Endodermal cell (in vitro differentiated cells): ENCODE data around the gene CNNM3. TPM values are rescaled to one million over a fixed set of nuclear protein-coding genes. Genes with fewer than 3 reads are reported as not detected.
A peak's percentile ranks its signal among the peaks of the same experiment; 100 is the strongest.

ENCODE experiments used
- DNase-seq: peaks from one replicate; pipeline ENCODE4 v3.0.0-alpha.2; 2017
- H3K27ac ChIP-seq: 2 replicates; pipeline ENCODE4 v1.5.1; 2013; ENCODE audit warnings: mild to moderate bottlenecking, low read depth, low read length, moderate library complexity
- H3K27me3 ChIP-seq: 2 replicates; pipeline ENCODE4 v1.6.1; 2013; ENCODE audit warnings: mild to moderate bottlenecking, low read length, moderate library complexity; ENCODE audit not compliant: insufficient read depth, control insufficient read depth, poor library complexity, severe bottlenecking
- H3K36me3 ChIP-seq: 2 replicates; pipeline ENCODE4 v1.7.0; 2013; ENCODE audit warnings: mild to moderate bottlenecking, low read length, moderate library complexity; ENCODE audit not compliant: control insufficient read depth, insufficient read depth
- H3K4me1 ChIP-seq: one replicate; pipeline ENCODE4 v1.7.0; 2013; ENCODE audit warnings: low read length; ENCODE audit not compliant: control insufficient read depth, insufficient read depth
- H3K4me3 ChIP-seq: 2 replicates; pipeline ENCODE4 v1.5.1; 2013; ENCODE audit warnings: mild to moderate bottlenecking, low read length, moderate library complexity
- H3K9ac ChIP-seq: 2 replicates; pipeline ENCODE4 v1.6.1; 2013; ENCODE audit warnings: mild to moderate bottlenecking, low read length, moderate library complexity; ENCODE audit not compliant: poor library complexity, severe bottlenecking; ENCODE audit errors: extremely low read depth
- H3K9me3 ChIP-seq: 2 replicates; pipeline ENCODE4 v1.6.1; 2013; ENCODE audit warnings: mild to moderate bottlenecking, low read length, moderate library complexity; ENCODE audit not compliant: control insufficient read depth
- H3K27ac Mint-ChIP-seq: 2 replicates; pipeline ENCODE4 v1.8.0; 2020; ENCODE audit warnings: mixed read lengths
- H3K27me3 Mint-ChIP-seq: 2 replicates; pipeline ENCODE4 v1.8.0; 2021; ENCODE audit warnings: mild to moderate bottlenecking, mixed read lengths; ENCODE audit not compliant: insufficient read depth
- H3K36me3 Mint-ChIP-seq: 2 replicates; pipeline ENCODE4 v1.8.0; 2020; ENCODE audit warnings: low read depth, mixed read lengths
- H3K4me1 Mint-ChIP-seq: 2 replicates; pipeline ENCODE4 v1.8.0; 2020; ENCODE audit warnings: mixed read lengths
- H3K4me3 Mint-ChIP-seq: 2 replicates; pipeline ENCODE4 v1.8.0; 2020; ENCODE audit warnings: mild to moderate bottlenecking, moderate library complexity, mixed read lengths
- H3K9me3 Mint-ChIP-seq: 2 replicates; pipeline ENCODE4 v1.8.0; 2020; ENCODE audit warnings: mild to moderate bottlenecking, mixed read lengths
- WGBS, 2 experiments: methylation state at CpG; one replicate each; pipeline versions ENCODE4 v1.1.5 to v1.1.7; 2013; ENCODE audit warnings: missing lambda C conversion rate in 2 of 2, mixed read lengths in 1 of 2; ENCODE audit not compliant: insufficient coverage in 1 of 2, insufficient read length in 1 of 2; 5-methylcytosine and 5-hydroxymethylcytosine counted together
- total RNA-seq, 2 donors: library from RNA; stranded (reverse); fragmentation: NEBNext Ultra II Directional in 1 of 2; extraction: Animal tissue kit (Norgen Biotek cat#: 25700) in 1 of 2; gene quantifications; 2 replicates in 1 of 2; 3 replicates in 1 of 2; pipeline ENCODE4 v1.2.1, GENCODE V29; 2021
- TF ChIP-seq, protein P1 (sequence below): fragments of 200-600 bp; sonication (generic); conservative IDR thresholded peaks from 2 replicates; pipeline ENCODE4 v1.5.0; 2021; ENCODE audit warnings: antibody characterized with exemption, mild to moderate bottlenecking

The CNNM3 gene
- total RNA-seq, 2 donors from 2014 or later = 33.1 to 34.8 TPM

- Mint-ChIP-seq H3K4me1 (peaks cover 21% of the 10 kb centered on the region), H3K27ac (peak overlapping the region; percentile 92), H3K36me3 (peaks cover 33% of the 10 kb centered on the region), H3K4me3 (peak overlapping the region; percentile 83), H3K27me3 (no peaks in the 10 kb centered on the region), H3K9me3 (no peaks in the 10 kb centered on the region)
- peaks cover 46% of the 10 kb centered on the region for H3K36me3 ChIP-seq
- peaks cover 4% of the 10 kb centered on the region for H3K4me1 ChIP-seq
- WGBS, 2 experiments = 19 to 30% methylated on average over 9 to 27 of the region's 27 CpGs
- no peaks in the 10 kb centered on the region for H3K9me3 ChIP-seq
- peak overlapping the region; percentile 93 for H3K4me3 ChIP-seq
- H3K9ac ChIP-seq = peak overlapping the region; percentile 96
- no peaks in the 10 kb centered on the region for H3K27me3 ChIP-seq
- peak overlapping the region; percentile 98 for H3K27ac ChIP-seq
- peak; percentile 63 for DNase-seq
- TF ChIP-seq, protein P1, sequence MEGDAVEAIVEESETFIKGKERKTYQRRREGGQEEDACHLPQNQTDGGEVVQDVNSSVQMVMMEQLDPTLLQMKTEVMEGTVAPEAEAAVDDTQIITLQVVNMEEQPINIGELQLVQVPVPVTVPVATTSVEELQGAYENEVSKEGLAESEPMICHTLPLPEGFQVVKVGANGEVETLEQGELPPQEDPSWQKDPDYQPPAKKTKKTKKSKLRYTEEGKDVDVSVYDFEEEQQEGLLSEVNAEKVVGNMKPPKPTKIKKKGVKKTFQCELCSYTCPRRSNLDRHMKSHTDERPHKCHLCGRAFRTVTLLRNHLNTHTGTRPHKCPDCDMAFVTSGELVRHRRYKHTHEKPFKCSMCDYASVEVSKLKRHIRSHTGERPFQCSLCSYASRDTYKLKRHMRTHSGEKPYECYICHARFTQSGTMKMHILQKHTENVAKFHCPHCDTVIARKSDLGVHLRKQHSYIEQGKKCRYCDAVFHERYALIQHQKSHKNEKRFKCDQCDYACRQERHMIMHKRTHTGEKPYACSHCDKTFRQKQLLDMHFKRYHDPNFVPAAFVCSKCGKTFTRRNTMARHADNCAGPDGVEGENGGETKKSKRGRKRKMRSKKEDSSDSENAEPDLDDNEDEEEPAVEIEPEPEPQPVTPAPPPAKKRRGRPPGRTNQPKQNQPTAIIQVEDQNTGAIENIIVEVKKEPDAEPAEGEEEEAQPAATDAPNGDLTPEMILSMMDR = no peak
Observed at GRCh38 chr2:96867756-96868554, 51.9 kb downstream of the CNNM3 start.

DNA sequence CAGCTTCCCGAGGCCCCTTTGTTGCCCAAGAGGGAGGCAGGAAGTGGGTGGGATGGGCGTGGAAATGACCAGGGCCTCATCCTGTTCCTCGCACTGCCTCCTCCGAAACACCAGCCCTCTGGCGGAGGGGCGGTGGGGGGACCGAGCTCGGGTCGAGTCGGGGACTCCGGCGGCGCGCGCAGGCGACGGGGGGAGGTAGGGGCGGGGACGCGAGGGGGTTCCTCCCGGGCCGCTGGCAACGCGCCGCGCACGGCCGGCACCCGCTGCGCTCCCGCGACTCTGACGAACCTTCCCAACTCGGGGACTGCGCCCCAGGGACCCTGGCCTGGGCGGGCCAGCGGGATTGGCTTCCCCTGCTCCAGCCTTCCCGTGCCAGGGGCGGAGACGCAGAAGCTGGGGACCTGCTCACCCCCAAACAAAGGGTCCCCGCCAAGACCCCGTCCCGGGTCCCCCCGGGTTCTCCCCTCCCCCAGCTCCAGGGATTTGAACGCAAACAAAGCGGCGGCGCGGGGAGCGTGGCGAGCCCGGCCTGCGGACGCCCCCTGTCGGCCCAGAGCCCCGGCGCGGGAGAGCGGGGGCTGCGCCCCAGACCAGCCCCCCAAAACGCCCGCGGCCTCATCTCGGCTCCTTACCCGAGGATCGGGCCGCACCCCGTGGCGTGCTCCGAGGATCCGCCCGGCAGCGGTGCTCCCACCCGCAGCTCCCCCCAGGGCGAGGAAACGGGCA, 52.6 kb downstream of the CNNM3 start:
- Mint-ChIP-seq H3K27me3 (no peaks in the 10 kb centered on the region), H3K4me3 (peak overlapping the region; percentile 83), H3K9me3 (no peaks in the 10 kb centered on the region), H3K4me1 (peaks cover 28% of the 10 kb centered on the region), H3K27ac (peak overlapping the region; percentile 92), H3K36me3 (peaks cover 26% of the 10 kb centered on the region)
- Histone ChIP-seq H3K4me1 (peaks cover 11% of the 10 kb centered on the region), H3K9ac (peak overlapping the region; percentile 96), H3K9me3 (no peaks in the 10 kb centered on the region), H3K27me3 (no peaks in the 10 kb centered on the region), H3K27ac (peak overlapping the region; percentile 98), H3K36me3 (peaks cover 39% of the 10 kb centered on the region), H3K4me3 (peak overlapping the region; percentile 93)
- WGBS, 2 experiments = 0% methylated on average over 15 to 76 of the region's 76 CpGs
- TF ChIP-seq, protein P1 = peak; percentile 85
- DNase-seq = peak; percentile 93

GRCh38 chr2:96869281-96869821, 53.3 kb downstream of the CNNM3 start:
- Histone ChIP-seq H3K9me3 (no peaks in the 10 kb centered on the region), H3K4me1 (peaks cover 16% of the 10 kb centered on the region), H3K27me3 (no peaks in the 10 kb centered on the region), H3K9ac (peak overlapping the region; percentile 96), H3K27ac (peak overlapping the region; percentile 98), H3K4me3 (peak overlapping the region; percentile 93), H3K36me3 (peaks cover 33% of the 10 kb centered on the region)
- Mint-ChIP-seq H3K9me3 (no peaks in the 10 kb centered on the region), H3K4me1 (peaks cover 35% of the 10 kb centered on the region), H3K27me3 (no peaks in the 10 kb centered on the region), H3K36me3 (peaks cover 23% of the 10 kb centered on the region), H3K4me3 (peak overlapping the region; percentile 83), H3K27ac (no peak overlapping the region)
- TF ChIP-seq, protein P1 = peak; percentile 8
- 0 to 1% methylated on average over 25 to 62 of the region's 64 CpGs for WGBS, 2 experiments
- peak; percentile 83 for DNase-seq
